GM23248 (cell line): ENCODE measurements around the gene ZNF74. TPM values are rescaled to one million over a fixed set of nuclear protein-coding genes. Genes with fewer than 3 reads are reported as not detected.

Experiments
- DNase-seq: peaks from one replicate; pipeline ENCODE4 v3.0.0-alpha.2; 2015
- H2AFZ ChIP-seq: fragments of 200-600 bp; sonication (generic); 2 replicates; pipeline ENCODE4 v1.6.1; 2016; ENCODE audit warnings: antibody characterized with exemption
- H3F3A ChIP-seq: fragments of 200-600 bp; sonication (generic); 2 replicates; pipeline ENCODE4 v1.6.1; 2016; ENCODE audit warnings: mild to moderate bottlenecking, antibody characterized with exemption, mixed run types; ENCODE audit not compliant: insufficient read depth
- H3K27ac ChIP-seq: fragments of 200-600 bp; sonication (generic); 2 replicates; pipeline ENCODE4 v1.5.1; 2016; ENCODE audit warnings: mild to moderate bottlenecking
- H3K27me3 ChIP-seq: fragments of 200-600 bp; sonication (generic); replicated peaks from 2 replicates; pipeline ENCODE4 v1.6.1; 2016; ENCODE audit warnings: mild to moderate bottlenecking; ENCODE audit not compliant: insufficient read depth
- H3K36me3 ChIP-seq: fragments of 200-600 bp; sonication (generic); 2 replicates; pipeline ENCODE4 v1.6.1; 2016; ENCODE audit warnings: low read depth, mild to moderate bottlenecking
- H3K4me1 ChIP-seq: fragments of 200-600 bp; sonication (generic); 2 replicates; pipeline ENCODE4 v1.6.1; 2016; ENCODE audit warnings: mild to moderate bottlenecking; ENCODE audit not compliant: insufficient read depth
- H3K4me2 ChIP-seq: fragments of 200-600 bp; sonication (generic); one replicate; pipeline ENCODE4 v1.6.1; 2016; ENCODE audit warnings: mild to moderate bottlenecking; ENCODE audit not compliant: unreplicated experiment
- H3K4me3 ChIP-seq: fragments of 200-600 bp; sonication (generic); 2 replicates; pipeline ENCODE4 v1.5.1; 2016; ENCODE audit warnings: mild to moderate bottlenecking
- H3K79me2 ChIP-seq: fragments of 200-600 bp; sonication (generic); 2 replicates; pipeline ENCODE4 v1.6.1; 2016; ENCODE audit warnings: mild to moderate bottlenecking; ENCODE audit not compliant: insufficient read depth
- H3K9ac ChIP-seq: fragments of 200-600 bp; sonication (generic); 2 replicates; pipeline ENCODE4 v1.6.1; 2016; ENCODE audit warnings: mild to moderate bottlenecking
- H3K9me2 ChIP-seq: fragments of 200-600 bp; sonication (generic); 2 replicates; pipeline ENCODE4 v1.6.1; 2016; ENCODE audit warnings: mixed run types, mild to moderate bottlenecking, moderate library complexity; ENCODE audit not compliant: insufficient read depth
- H3K9me3 ChIP-seq: fragments of 200-600 bp; sonication (generic); one replicate; pipeline ENCODE4 v1.6.1; 2017; ENCODE audit warnings: low read depth
- H4K20me1 ChIP-seq: fragments of 200-600 bp; sonication (generic); 2 replicates; pipeline ENCODE4 v1.6.0; 2016; ENCODE audit not compliant: insufficient read depth
- EZH2 ChIP-seq: fragments of 200-600 bp; sonication (generic); IDR thresholded peaks from 2 replicates; pipeline ENCODE4 v1.6.1; 2018; ENCODE audit warnings: antibody characterized with exemption, mild to moderate bottlenecking; ENCODE audit not compliant: insufficient read depth, poor library complexity, severe bottlenecking
- EZH2phosphoT487 ChIP-seq: fragments of 200-600 bp; sonication (generic); IDR thresholded peaks from 2 replicates; pipeline ENCODE4 v1.6.1; 2018; ENCODE audit warnings: antibody characterized with exemption, moderate library complexity, mild to moderate bottlenecking, low read depth; ENCODE audit not compliant: insufficient read depth
- WGBS, 2 experiments: methylation state at CpG; one replicate each; pipeline ENCODE4 v1.1.6; 2015 to 2017; ENCODE audit warnings: low lambda C conversion rate in 2 of 2, low coverage in 1 of 2; ENCODE audit errors: missing lambda C conversion rate in 2 of 2; 5-methylcytosine and 5-hydroxymethylcytosine counted together
- in situ Hi-C: fragments of 300-500 bp; cut with MboI; formaldehyde crosslinking; loops from 2 replicates; pipeline ENCODE4 v1.15.0; 2020
- polyA plus RNA-seq: library from polyadenylated mRNA; unstranded; fragments of >200 nt; fragmentation: Nextera tagmentation; extraction: Ambion mirVana; gene quantifications from 2 replicates; pipeline ENCODE4 v1.2.1, GENCODE V29; 2016
- total RNA-seq: library from RNA; depleted of rRNA; stranded (reverse); fragments of >200 nt; shearing (Covaris generic); gene quantifications from 2 replicates; pipeline ENCODE4 v1.2.3, GENCODE V29; 2014

Gene ZNF74
- total and polyA plus RNA-seq, 2 experiments from 2014 or later = 3.7 to 11.5 TPM

- H3K27me3 ChIP-seq = no peaks in the 10 kb centered on the region
- 0 out of 2 replicates have a peak, but pooled peaks cover 3% of the 10 kb centered on the region for H3K36me3 ChIP-seq
- H2AFZ ChIP-seq = no peak overlapping the region
- H3K9me2 ChIP-seq = no peaks in the 10 kb centered on the region
- no peak for DNase-seq
- TF ChIP-seq EZH2phosphoT487 (no peak), EZH2 (no peak)
- peaks cover 5% of the 10 kb centered on the region; the same call in 1 of the 2 replicates for H4K20me1 ChIP-seq
- no peak overlapping the region for H3K4me2 ChIP-seq
- in situ Hi-C loops = no loop called here
- no peak overlapping the region for H3K4me3 ChIP-seq
- peaks cover 76% of the 10 kb centered on the region for H3K79me2 ChIP-seq
- H3K9ac ChIP-seq = no peak overlapping the region
- WGBS, 2 experiments = 76 to 80% methylated on average over 3 to 4 of the region's 4 CpGs
- H3K27ac ChIP-seq = no peak overlapping the region
- H3F3A ChIP-seq = no peaks in the 10 kb centered on the region
- H3K9me3 ChIP-seq = no peaks in the 10 kb centered on the region
- H3K4me1 ChIP-seq = peaks cover 11% of the 10 kb centered on the region
Measured at GRCh38 chr22:20433686-20434241, 39.8 kb downstream of the ZNF74 start.

GRCh38 chr22:20434264-20434751 is 40.4 kb downstream of the ZNF74 start:
- H3K9me2 ChIP-seq = no peaks in the 10 kb centered on the region
- no peak for DNase-seq
- H3K36me3 ChIP-seq = no peaks in the 10 kb centered on the region
- H3K27ac ChIP-seq = no peak overlapping the region
- no peaks in the 10 kb centered on the region for H3F3A ChIP-seq
- peaks cover 76% of the 10 kb centered on the region for H3K79me2 ChIP-seq
- H3K4me1 ChIP-seq = peaks cover 11% of the 10 kb centered on the region
- H3K4me3 ChIP-seq = no peak overlapping the region
- in situ Hi-C loops = no loop called here
- no peaks in the 10 kb centered on the region for H3K27me3 ChIP-seq
- 91 to 93% methylated on average over 12 of the region's 12 CpGs for WGBS, 2 experiments
- H4K20me1 ChIP-seq = peaks cover 5% of the 10 kb centered on the region; the same call in 1 of the 2 replicates
- H3K9ac ChIP-seq = no peak overlapping the region
- TF ChIP-seq EZH2 = no peak
- TF ChIP-seq EZH2phosphoT487 = no peak
- H3K9me3 ChIP-seq = no peaks in the 10 kb centered on the region
- H3K4me2 ChIP-seq = no peak overlapping the region
- no peak overlapping the region for H2AFZ ChIP-seq

- Histone ChIP-seq H3K27ac (no peak overlapping the region), H3K4me1 (peaks cover 11% of the 10 kb centered on the region), H3K36me3 (no peaks in the 10 kb centered on the region), H3K9me3 (no peaks in the 10 kb centered on the region), H2AFZ (no peak overlapping the region), H3F3A (no peaks in the 10 kb centered on the region), H3K9ac (no peak overlapping the region), H3K79me2 (peaks cover 72% of the 10 kb centered on the region), H3K27me3 (no peaks in the 10 kb centered on the region), H3K9me2 (no peaks in the 10 kb centered on the region), H3K4me3 (no peak overlapping the region), H4K20me1 (peaks cover 5% of the 10 kb centered on the region; the same call in 1 of the 2 replicates), H3K4me2 (no peak overlapping the region)
- in situ Hi-C loops = no loop called here
- TF ChIP-seq EZH2 = no peak
- no peak for TF ChIP-seq EZH2phosphoT487
- WGBS, 2 experiments = 76 to 94% methylated on average over 3 of the region's 3 CpGs
- no peak for DNase-seq
Measured at GRCh38 chr22:20434773-20435172, 40.8 kb downstream of the ZNF74 start.

- H3K27ac ChIP-seq = peak overlapping the region; percentile 11
- H2AFZ ChIP-seq = no peak overlapping the region
- H4K20me1 ChIP-seq = peaks cover 5% of the 10 kb centered on the region; the same call in 1 of the 2 replicates
Measured at GRCh38 chr22:20435436-20436306, 41.7 kb downstream of the ZNF74 start.

More at GRCh38 chr22:20435436-20436306, 41.7 kb downstream of the ZNF74 start:
- TF ChIP-seq EZH2phosphoT487 = no peak
- TF ChIP-seq EZH2 = no peak
- Histone ChIP-seq H3K27me3 (no peaks in the 10 kb centered on the region), H3K36me3 (no peaks in the 10 kb centered on the region), H3K9me3 (no peaks in the 10 kb centered on the region), H3K4me2 (peak overlapping the region; percentile 85), H3K9me2 (no peaks in the 10 kb centered on the region), H3K4me1 (peaks cover 11% of the 10 kb centered on the region), H3K9ac (peak overlapping the region; percentile 91), H3F3A (no peaks in the 10 kb centered on the region), H3K79me2 (peaks cover 63% of the 10 kb centered on the region), H3K4me3 (peak overlapping the region; percentile 95)
- WGBS, 2 experiments = 43 to 60% methylated on average over 6 to 11 of the region's 11 CpGs
- no peak for DNase-seq
- in situ Hi-C loops = no loop called here
